Measurements from ENCODE around the gene NAA15. TPM values are rescaled to one million over a fixed set of nuclear protein-coding genes. Genes with fewer than 3 reads are reported as not detected.

The NAA15 gene
- total RNA-seq, 1 experiment from 2014 or later, result 55.0 TPM

- Histone ChIP-seq H3K27me3 (ENCODE audit: control insufficient read depth, insufficient read depth, low read length) (no peaks in the 10 kb centered on the region), H3K27ac (ENCODE audit: low read length) (no peak overlapping the region), H3K9me3 (ENCODE audit: control insufficient read depth, insufficient read depth, low read depth, low read length) (peaks cover 10% of the 10 kb centered on the region; the same call in 1 of the 2 replicates), H3K4me1 (ENCODE audit: control insufficient read depth, insufficient read depth, low read length) (no peaks in the 10 kb centered on the region), H3K36me3 (ENCODE audit: control insufficient read depth, insufficient read depth, low read length) (no peaks in the 10 kb centered on the region), H3K4me3 (ENCODE audit: low read depth in 2 of 2, low read length in 2 of 2) (no peak overlapping the region)
- DNase-seq (ENCODE audit: low read depth, low spot score), result no peak
- TF ChIP-seq, protein P1, sequence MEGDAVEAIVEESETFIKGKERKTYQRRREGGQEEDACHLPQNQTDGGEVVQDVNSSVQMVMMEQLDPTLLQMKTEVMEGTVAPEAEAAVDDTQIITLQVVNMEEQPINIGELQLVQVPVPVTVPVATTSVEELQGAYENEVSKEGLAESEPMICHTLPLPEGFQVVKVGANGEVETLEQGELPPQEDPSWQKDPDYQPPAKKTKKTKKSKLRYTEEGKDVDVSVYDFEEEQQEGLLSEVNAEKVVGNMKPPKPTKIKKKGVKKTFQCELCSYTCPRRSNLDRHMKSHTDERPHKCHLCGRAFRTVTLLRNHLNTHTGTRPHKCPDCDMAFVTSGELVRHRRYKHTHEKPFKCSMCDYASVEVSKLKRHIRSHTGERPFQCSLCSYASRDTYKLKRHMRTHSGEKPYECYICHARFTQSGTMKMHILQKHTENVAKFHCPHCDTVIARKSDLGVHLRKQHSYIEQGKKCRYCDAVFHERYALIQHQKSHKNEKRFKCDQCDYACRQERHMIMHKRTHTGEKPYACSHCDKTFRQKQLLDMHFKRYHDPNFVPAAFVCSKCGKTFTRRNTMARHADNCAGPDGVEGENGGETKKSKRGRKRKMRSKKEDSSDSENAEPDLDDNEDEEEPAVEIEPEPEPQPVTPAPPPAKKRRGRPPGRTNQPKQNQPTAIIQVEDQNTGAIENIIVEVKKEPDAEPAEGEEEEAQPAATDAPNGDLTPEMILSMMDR (IDR thresholded peaks at IDR 0.05), result no peak
- TF ChIP-seq TCF7L2 (IDR thresholded peaks at IDR 0.05; ENCODE audit: low read depth, low read length) (no peak), SIN3A (IDR thresholded peaks at IDR 0.05; ENCODE audit: borderline replicate concordance, insufficient read depth, low read depth, low read length) (no peak), POLR2AphosphoS5 (IDR thresholded peaks at IDR 0.05; ENCODE audit: low read depth, low read length) (no peak)
- TF ChIP-seq, protein P2, sequence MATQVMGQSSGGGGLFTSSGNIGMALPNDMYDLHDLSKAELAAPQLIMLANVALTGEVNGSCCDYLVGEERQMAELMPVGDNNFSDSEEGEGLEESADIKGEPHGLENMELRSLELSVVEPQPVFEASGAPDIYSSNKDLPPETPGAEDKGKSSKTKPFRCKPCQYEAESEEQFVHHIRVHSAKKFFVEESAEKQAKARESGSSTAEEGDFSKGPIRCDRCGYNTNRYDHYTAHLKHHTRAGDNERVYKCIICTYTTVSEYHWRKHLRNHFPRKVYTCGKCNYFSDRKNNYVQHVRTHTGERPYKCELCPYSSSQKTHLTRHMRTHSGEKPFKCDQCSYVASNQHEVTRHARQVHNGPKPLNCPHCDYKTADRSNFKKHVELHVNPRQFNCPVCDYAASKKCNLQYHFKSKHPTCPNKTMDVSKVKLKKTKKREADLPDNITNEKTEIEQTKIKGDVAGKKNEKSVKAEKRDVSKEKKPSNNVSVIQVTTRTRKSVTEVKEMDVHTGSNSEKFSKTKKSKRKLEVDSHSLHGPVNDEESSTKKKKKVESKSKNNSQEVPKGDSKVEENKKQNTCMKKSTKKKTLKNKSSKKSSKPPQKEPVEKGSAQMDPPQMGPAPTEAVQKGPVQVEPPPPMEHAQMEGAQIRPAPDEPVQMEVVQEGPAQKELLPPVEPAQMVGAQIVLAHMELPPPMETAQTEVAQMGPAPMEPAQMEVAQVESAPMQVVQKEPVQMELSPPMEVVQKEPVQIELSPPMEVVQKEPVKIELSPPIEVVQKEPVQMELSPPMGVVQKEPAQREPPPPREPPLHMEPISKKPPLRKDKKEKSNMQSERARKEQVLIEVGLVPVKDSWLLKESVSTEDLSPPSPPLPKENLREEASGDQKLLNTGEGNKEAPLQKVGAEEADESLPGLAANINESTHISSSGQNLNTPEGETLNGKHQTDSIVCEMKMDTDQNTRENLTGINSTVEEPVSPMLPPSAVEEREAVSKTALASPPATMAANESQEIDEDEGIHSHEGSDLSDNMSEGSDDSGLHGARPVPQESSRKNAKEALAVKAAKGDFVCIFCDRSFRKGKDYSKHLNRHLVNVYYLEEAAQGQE (IDR thresholded peaks at IDR 0.05; ENCODE audit: insufficient read depth in 1 of 2, low read depth in 2 of 2, low read length in 1 of 2), result no peak
- BruUV-seq (replicated peaks), result no TSS peak
- intact Hi-C loops (cut with micrococcal nuclease; ENCODE audit: unreplicated experiment), result no loop called here
- ChIA-PET CTCF (no interaction called here), POLR2A (no interaction called here)
- in situ Hi-C loops (cut with HindIII; ENCODE audit: low pct_unique_long_range_greater_than_20kb, low sequenced_read_pairs), result no loop called here
- no peak for ATAC-seq
Observed at GRCh38 chr4:139438141-139438540, 136.8 kb downstream of the NAA15 start.

GRCh38 chr4:139441029-139441428, 139.7 kb downstream of the NAA15 start:
- CTCF ChIA-PET, result no interaction called here
- ATAC-seq, result no peak
- no TSS peak for BruUV-seq (replicated peaks)

More at GRCh38 chr4:139441029-139441428, 139.7 kb downstream of the NAA15 start:
- Histone ChIP-seq H3K4me3 (ENCODE audit: low read depth in 2 of 2, low read length in 2 of 2) (no peak overlapping the region), H3K27ac (ENCODE audit: low read length) (no peak overlapping the region), H3K9me3 (ENCODE audit: control insufficient read depth, insufficient read depth, low read depth, low read length) (peaks cover 10% of the 10 kb centered on the region; the same call in 1 of the 2 replicates), H3K4me1 (ENCODE audit: control insufficient read depth, insufficient read depth, low read length) (no peaks in the 10 kb centered on the region), H3K27me3 (ENCODE audit: control insufficient read depth, insufficient read depth, low read length) (no peaks in the 10 kb centered on the region), H3K36me3 (ENCODE audit: control insufficient read depth, insufficient read depth, low read length) (no peaks in the 10 kb centered on the region)
- in situ Hi-C loops (cut with HindIII; ENCODE audit: low pct_unique_long_range_greater_than_20kb, low sequenced_read_pairs), result no loop called here
- no peak for TF ChIP-seq POLR2AphosphoS5 (IDR thresholded peaks at IDR 0.05; ENCODE audit: low read depth, low read length)
- TF ChIP-seq SIN3A (IDR thresholded peaks at IDR 0.05; ENCODE audit: borderline replicate concordance, insufficient read depth, low read depth, low read length), result no peak
- TF ChIP-seq, protein P2 (IDR thresholded peaks at IDR 0.05; ENCODE audit: insufficient read depth in 1 of 2, low read depth in 2 of 2, low read length in 1 of 2), result no peak
- POLR2A ChIA-PET, result no interaction called here
- intact Hi-C loops (cut with micrococcal nuclease; ENCODE audit: unreplicated experiment), result no loop called here
- no peak for DNase-seq (ENCODE audit: low read depth, low spot score)

All from Panc1 (cell line).